D721Med (cell line): Measurements from ENCODE around the gene GSTP1.
"Not testable (repeated sequence)": the region's sequence is repeated elsewhere in the genome, so short reads cannot be mapped to it uniquely, and the experiment has no call there.

Experiments
- DNase-seq: peaks from one replicate; pipeline ENCODE4 v3.0.0; 2011; ENCODE audit warnings: low spot score; ENCODE audit not compliant: insufficient read length
- FAIRE-seq: peaks from 2 replicates; lab custom pipeline; 2011; peaks lifted over from hg19 to GRCh38; lab: Jason Lieb, UNC
- TF ChIP-seq, protein P1 (sequence below): IDR thresholded peaks from 2 replicates; pipeline ENCODE4 v1.5.1; 2012; ENCODE audit warnings: mild to moderate bottlenecking, control low read depth; ENCODE audit not compliant: insufficient read depth; ENCODE audit errors: missing control alignments

GSTP1 gene

DNA sequence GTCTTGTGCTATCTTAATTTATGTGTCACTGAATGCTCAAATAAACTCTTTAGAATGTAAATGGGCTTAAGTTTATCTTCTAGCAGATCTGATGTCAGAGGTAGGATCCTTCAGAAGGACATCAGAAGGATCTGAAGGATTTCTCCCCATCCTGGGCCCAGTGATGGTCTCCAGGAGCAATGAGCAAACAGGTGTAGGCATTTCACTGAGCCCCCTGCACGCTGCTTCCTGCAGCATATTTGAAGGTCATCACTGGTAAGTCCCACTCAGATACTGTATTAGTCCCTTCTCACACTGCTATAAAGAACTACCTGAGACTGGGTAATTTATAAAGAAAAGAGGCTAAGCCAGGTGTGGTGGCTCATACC, 4.5 kb downstream of the GSTP1 start:
- no peak for DNase-seq
- FAIRE-seq, result no peak

DNA sequence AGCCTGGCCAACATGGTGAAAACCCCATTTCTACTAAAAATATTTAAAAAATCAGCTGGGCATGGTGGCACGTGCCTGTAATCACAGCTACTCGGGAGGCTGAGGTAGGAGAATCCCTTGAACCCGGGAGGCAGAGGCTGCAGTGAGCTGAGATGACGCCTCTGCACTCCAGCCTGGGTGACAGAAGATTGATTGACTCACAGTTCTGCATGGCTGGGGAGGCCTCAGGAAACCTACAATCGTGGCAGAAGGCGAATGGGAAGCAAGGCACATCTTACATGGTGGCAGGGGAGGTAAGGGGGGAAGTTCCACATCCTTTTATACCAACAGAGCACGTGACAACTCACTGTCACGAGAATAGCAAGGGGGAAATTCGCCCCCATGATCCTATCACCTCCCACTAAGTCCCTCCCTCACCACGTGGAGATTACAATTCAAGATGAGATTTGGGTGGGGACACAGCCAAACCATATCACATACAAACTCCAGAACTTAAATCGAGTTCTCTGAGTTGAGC, 5.3 kb downstream of the GSTP1 start:
- not testable (repeated sequence) for FAIRE-seq, DNase-seq

More for the DNA sequence above, 4.5 kb downstream of the GSTP1 start:
- TF ChIP-seq, protein P1, sequence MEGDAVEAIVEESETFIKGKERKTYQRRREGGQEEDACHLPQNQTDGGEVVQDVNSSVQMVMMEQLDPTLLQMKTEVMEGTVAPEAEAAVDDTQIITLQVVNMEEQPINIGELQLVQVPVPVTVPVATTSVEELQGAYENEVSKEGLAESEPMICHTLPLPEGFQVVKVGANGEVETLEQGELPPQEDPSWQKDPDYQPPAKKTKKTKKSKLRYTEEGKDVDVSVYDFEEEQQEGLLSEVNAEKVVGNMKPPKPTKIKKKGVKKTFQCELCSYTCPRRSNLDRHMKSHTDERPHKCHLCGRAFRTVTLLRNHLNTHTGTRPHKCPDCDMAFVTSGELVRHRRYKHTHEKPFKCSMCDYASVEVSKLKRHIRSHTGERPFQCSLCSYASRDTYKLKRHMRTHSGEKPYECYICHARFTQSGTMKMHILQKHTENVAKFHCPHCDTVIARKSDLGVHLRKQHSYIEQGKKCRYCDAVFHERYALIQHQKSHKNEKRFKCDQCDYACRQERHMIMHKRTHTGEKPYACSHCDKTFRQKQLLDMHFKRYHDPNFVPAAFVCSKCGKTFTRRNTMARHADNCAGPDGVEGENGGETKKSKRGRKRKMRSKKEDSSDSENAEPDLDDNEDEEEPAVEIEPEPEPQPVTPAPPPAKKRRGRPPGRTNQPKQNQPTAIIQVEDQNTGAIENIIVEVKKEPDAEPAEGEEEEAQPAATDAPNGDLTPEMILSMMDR, result no peak

DNA sequence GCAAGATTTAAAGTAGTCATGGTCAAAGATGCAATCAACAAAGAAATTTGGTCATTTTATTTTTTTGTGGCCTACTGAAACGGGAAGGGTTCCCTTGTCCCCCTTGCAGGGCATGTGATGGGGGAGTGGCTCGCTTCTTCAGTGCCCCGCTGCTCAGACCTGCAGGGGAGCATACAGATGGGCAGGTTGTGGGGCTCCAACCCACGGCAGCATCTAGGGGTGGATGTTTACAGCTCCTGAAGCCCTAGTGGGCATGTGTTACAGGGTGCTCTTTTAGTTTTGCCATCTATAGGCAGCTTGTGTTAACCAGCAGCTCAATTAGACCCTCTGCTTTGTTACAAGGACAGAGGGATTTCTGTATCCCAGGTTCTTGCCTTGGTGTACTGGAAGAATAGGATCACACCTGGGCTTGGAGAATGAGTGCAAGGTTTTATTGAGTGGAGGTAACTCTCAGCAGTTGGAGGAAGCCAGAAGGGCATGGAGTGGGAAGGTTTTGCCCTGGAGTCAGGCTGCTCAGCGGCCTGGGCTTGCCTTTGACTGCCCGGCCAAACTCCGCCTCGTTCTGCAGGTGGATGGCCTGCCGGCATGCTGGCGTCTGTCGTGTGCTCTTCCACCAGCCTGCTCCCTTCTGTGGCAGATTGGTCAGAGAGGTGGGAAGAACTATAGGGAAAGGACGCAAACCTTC, 9.4 kb downstream of the GSTP1 start:
- FAIRE-seq (no peak), DNase-seq (no peak)
- TF ChIP-seq, protein P1, result no peak

DNA sequence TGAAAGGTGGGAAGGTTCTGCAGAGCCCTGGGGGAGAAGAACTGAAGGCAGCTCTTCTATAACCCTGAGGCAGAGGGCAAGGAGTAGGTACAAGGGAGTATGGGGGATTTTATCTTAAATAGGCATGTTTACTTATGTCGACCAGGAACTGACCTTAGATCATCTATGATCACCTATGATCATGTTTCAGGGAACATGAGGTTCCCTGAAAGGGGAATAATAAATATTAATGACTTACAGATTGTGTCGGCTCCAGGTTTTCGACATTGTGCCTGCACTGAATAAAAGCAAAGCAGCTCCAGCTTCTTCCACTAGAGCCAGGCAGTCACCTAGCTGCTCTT, 9.9 kb downstream of the GSTP1 start:
- FAIRE-seq, result no peak
- DNase-seq, result no peak
- TF ChIP-seq, protein P1, result no peak

DNA sequence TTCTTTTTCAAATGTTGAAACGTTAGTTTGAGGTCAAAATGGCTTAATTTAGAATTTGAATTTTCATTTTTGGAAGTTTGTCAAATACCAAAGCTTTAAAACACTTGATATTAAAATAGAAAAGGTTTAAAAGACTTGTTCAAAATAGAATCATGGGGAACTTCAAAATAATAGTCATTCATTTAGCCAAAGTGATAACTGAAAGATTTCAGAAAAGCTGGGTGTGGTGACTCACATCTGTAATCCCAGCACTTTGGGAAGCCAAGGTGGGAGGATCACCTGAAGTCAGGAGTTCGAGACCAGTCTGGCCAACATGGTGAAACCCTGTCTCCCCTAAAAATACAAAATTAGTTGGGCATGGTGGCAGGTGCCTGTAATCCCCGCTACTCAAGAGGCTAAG, 10.9 kb downstream of the GSTP1 start:
- TF ChIP-seq, protein P1, result no peak
- no peak for FAIRE-seq
- no peak for DNase-seq

DNA sequence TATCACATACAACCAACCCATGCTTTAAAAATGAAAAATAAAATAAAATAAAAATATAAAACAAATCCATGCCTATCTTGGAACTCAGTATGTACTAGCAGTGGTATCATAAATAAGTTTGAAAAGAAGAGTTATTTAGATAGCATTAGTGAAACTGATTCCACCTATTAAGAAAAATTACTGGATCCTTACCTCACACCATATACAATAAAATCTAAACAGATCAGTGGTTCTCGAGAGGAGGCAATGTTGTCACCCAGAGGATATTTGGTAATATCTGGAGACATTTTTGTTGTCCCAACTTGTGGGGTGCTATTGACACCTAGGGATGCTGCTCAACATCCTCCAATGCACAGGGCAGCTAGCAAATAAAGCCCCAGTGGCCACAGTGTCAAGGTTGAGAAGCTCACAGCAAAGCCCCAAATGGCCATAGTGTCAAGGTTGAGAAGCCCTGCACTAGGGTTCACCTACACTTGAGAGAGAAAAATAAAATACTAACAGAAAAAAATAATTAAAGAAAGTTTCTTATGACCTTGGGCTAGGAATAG, 13.2 kb downstream of the GSTP1 start:
- DNase-seq (no peak), FAIRE-seq (no peak)
- TF ChIP-seq, protein P1, result no peak

DNA sequence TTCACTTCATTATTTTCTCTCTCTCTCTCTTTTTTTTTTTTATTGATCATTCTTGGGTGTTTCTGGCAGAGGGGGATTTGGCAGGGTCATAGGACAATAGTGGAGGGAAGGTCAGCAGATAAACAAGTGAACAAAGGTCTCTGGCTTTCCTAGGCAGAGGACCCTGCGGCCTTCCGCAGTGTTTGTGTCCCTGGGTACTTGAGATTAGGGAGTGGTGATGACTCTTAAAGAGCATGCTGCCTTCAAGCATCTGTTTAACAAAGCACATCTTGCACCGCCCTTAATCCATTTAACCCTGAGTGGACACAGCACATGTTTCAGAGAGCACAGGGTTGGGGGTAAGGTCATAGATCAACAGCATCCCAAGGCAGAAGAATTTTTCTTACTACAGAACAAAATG, 13.8 kb downstream of the GSTP1 start:
- not testable (repeated sequence) for FAIRE-seq

DNA sequence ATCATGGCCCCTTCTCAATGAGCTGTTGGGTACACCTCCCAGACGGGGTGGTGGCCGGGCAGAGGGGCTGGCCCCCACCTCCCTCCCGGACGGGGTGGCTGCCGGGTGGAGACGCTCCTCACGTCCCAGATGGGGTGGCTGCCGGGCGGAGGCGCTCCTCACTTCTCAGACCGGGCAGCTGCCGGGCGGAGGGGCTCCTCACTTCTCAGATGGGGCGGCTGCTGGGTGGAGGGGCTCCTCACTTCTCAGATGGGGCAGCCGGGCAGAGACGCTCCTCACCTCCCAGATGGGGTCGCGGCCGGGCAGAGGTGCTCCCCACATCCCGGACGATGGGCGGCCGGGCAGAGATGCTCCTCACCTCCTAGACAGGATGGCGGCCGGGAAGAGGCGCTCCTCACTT, 14.4 kb downstream of the GSTP1 start:
- not testable (repeated sequence) for FAIRE-seq

More for the DNA sequence above, 13.8 kb downstream of the GSTP1 start:
- not testable (repeated sequence) for DNase-seq

DNA sequence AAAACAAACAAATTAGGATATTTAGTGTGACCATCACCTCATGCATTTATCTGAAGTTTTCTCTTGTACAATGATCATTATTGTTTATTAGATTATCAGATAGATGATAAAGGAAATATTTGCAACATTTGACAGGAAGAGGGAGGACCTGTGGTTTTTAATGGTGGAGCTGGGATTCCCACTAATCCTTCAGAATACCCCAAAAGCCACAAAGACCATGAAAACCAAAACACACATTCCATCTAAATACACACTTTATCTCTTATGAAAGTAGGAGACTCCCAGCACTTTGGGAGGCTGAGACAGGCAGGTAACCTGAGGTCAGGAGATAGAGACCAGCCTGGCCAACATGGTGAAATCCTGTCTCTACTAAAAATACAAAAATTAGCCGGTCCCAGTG, 15.5 kb downstream of the GSTP1 start:
- FAIRE-seq, result no peak
- TF ChIP-seq, protein P1, result no peak
- no peak for DNase-seq

More for the DNA sequence above, 14.4 kb downstream of the GSTP1 start:
- DNase-seq, result not testable (repeated sequence)
